AG04450 (cell line): ENCODE measurements around the gene HOXA9. TPM values are rescaled to one million over a fixed set of nuclear protein-coding genes. Genes with fewer than 3 reads are reported as not detected.

Experiments used
- CTCF ChIA-PET: fragments of 300-600, 350-600 bp; formaldehyde crosslinking; extraction: SDS; loops from one replicate; lab custom pipeline; 2022; ENCODE audit warnings: antibody characterized with exemption, inconsistent platforms; lab: Charles Lee
- POLR2A ChIA-PET: fragments of 350-600 bp; formaldehyde crosslinking; extraction: SDS; loops from one replicate; lab custom pipeline; 2021; ENCODE audit warnings: antibody characterized with exemption, inconsistent platforms; lab: Yijun Ruan, JAX
- DNase-seq: peaks from one replicate; pipeline ENCODE4 v3.0.0-alpha.2; 2011; ENCODE audit warnings: low read depth, low spot score
- H3K27ac ChIP-seq: one replicate; pipeline ENCODE4 v1.5.1; 2012; ENCODE audit warnings: low read depth, low read length, control low read depth
- H3K27me3 ChIP-seq: one replicate; pipeline ENCODE4 v1.6.0; 2012; ENCODE audit warnings: low read length; ENCODE audit not compliant: control insufficient read depth, insufficient read depth
- H3K4me3 ChIP-seq: 2 replicates; pipeline ENCODE4 v1.5.1; 2011; ENCODE audit warnings: mild to moderate bottlenecking, low read depth, low read length, control low read depth
- H3K9me3 ChIP-seq: 2 replicates; pipeline ENCODE4 v1.5.1; 2012; ENCODE audit warnings: low read length; ENCODE audit not compliant: control insufficient read depth, insufficient read depth
- CTCF ChIP-seq: IDR thresholded peaks from 2 replicates; pipeline ENCODE4 v1.5.1; 2011; ENCODE audit warnings: low read depth, low read length, control low read depth, inconsistent platforms
- polyA plus RNA-seq: library from polyadenylated mRNA; depleted of rRNA; stranded (reverse); fragments of >200 nt; gene quantifications from 2 replicates; pipeline ENCODE4 v1.2.3, GENCODE V29; 2011

HOXA9 gene
- polyA plus RNA-seq, 1 experiment: 1.5 TPM

- ChIA-PET CTCF (interaction anchor here (1.3 to 3.4 kb wide), 2 partner anchors 10 to 800 kb away, joined by 3 to 25 read pairs; no protein-coding TSS in a partner anchor), POLR2A (no interaction called here)
- H3K27ac ChIP-seq: no peak overlapping the region
- peaks cover 91% of the 10 kb centered on the region for H3K27me3 ChIP-seq
- DNase-seq: no peak
- no peak for TF ChIP-seq CTCF
- H3K4me3 ChIP-seq: no peak overlapping the region
- H3K9me3 ChIP-seq: peaks cover 28% of the 10 kb centered on the region; the same call in 1 of the 2 replicates
Measured at GRCh38 chr7:27169658-27170425, 4.5 kb upstream of the HOXA9 start.

- no peak for DNase-seq
- Histone ChIP-seq H3K9me3 (peaks cover 27% of the 10 kb centered on the region; the same call in 1 of the 2 replicates), H3K27me3 (peaks cover 93% of the 10 kb centered on the region), H3K4me3 (no peak overlapping the region), H3K27ac (no peak overlapping the region)
- ChIA-PET POLR2A (no interaction called here), CTCF (interaction anchor here (1.1 kb wide), 1 partner anchor 12 kb away, joined by 4 read pairs; no protein-coding TSS in a partner anchor)
- TF ChIP-seq CTCF: no peak
Measured at GRCh38 chr7:27168265-27168947, 3.1 kb upstream of the HOXA9 start.

- ChIA-PET POLR2A (no interaction called here), CTCF (interaction anchor here (1.1 kb wide), 1 partner anchor 12 kb away, joined by 4 read pairs; no protein-coding TSS in a partner anchor)
- Histone ChIP-seq H3K4me3 (no peak overlapping the region), H3K9me3 (peaks cover 27% of the 10 kb centered on the region; the same call in 1 of the 2 replicates), H3K27ac (no peak overlapping the region), H3K27me3 (peaks cover 90% of the 10 kb centered on the region)
- TF ChIP-seq CTCF: no peak
- DNase-seq: no peak
Measured at GRCh38 chr7:27167916-27168264, 2.6 kb upstream of the HOXA9 start.

GRCh38 chr7:27166531-27167505 lies 1.5 kb upstream of the HOXA9 start:
- no peak for DNase-seq
- no peak overlapping the region for H3K27ac ChIP-seq
- TF ChIP-seq CTCF: no peak
- H3K27me3 ChIP-seq: peaks cover 80% of the 10 kb centered on the region
- no peak overlapping the region for H3K4me3 ChIP-seq
- ChIA-PET POLR2A (no interaction called here), CTCF (interaction anchor here (1.5 to 2.0 kb wide), 2 partner anchors 13 to 1274 kb away, joined by 5 to 16 read pairs; no protein-coding TSS in a partner anchor)
- peaks cover 24% of the 10 kb centered on the region; the same call in 1 of the 2 replicates for H3K9me3 ChIP-seq
